ENCODE data around the gene FANCC.

Gene FANCC

GRCh38 chr9:95157481-95158151, 159.9 kb downstream of the FANCC start:
- H3K27ac ChIP-seq: no peak overlapping the region

GRCh38 chr9:95156074-95156473, 161.4 kb downstream of the FANCC start:
- no peak for DNase-seq (ENCODE audit: low spot score)
- ChIA-PET CTCF (interaction anchor here (0.6 to 0.7 kb wide), 3 partner anchors 54 to 1277 kb away, joined by 3 to 6 read pairs (median 5); no protein-coding TSS in a partner anchor), POLR2A (ENCODE audit: low non-redundant PET) (no interaction called here)
- H3K27ac ChIP-seq: no peak overlapping the region
- no peak for TF ChIP-seq CTCF (conservative IDR thresholded peaks at IDR 0.05; ENCODE audit: low read depth)

More at GRCh38 chr9:95157481-95158151, 159.9 kb downstream of the FANCC start:
- ChIA-PET CTCF (interaction anchor here (0.6 to 0.9 kb wide), 4 partner anchors 10 to 1284 kb away, joined by 3 to 6 read pairs (median 4); no protein-coding TSS in a partner anchor), POLR2A (ENCODE audit: low non-redundant PET) (no interaction called here)
- DNase-seq (ENCODE audit: low spot score): no peak
- TF ChIP-seq CTCF (conservative IDR thresholded peaks at IDR 0.05; ENCODE audit: low read depth): no peak

- no peak for TF ChIP-seq CTCF (conservative IDR thresholded peaks at IDR 0.05; ENCODE audit: low read depth)
- CTCF ChIA-PET: interaction anchor here (0.6 to 0.7 kb wide), 3 partner anchors 53 to 1013 kb away, joined by 4 to 6 read pairs (median 5); no protein-coding TSS in a partner anchor
- H3K27ac ChIP-seq: no peak overlapping the region
- DNase-seq (ENCODE audit: low spot score): no peak
- POLR2A ChIA-PET (ENCODE audit: low non-redundant PET): no interaction called here
Measured at GRCh38 chr9:95155220-95155619, 162.3 kb downstream of the FANCC start.

- POLR2A ChIA-PET (ENCODE audit: low non-redundant PET): no interaction called here
- TF ChIP-seq CTCF (conservative IDR thresholded peaks at IDR 0.05; ENCODE audit: low read depth): no peak
- no peak for DNase-seq (ENCODE audit: low spot score)
Measured at GRCh38 chr9:95150903-95151302, 166.6 kb downstream of the FANCC start.

GRCh38 chr9:95148208-95148520, 169.3 kb downstream of the FANCC start:
- CTCF ChIA-PET: interaction anchor here (0.7 kb wide), 1 partner anchor 31 kb away, joined by 4 read pairs; no protein-coding TSS in a partner anchor

More at GRCh38 chr9:95150903-95151302, 166.6 kb downstream of the FANCC start:
- CTCF ChIA-PET: interaction anchor here (1.0 kb wide), 1 partner anchor 19 kb away, joined by 3 read pairs; no protein-coding TSS in a partner anchor
- no peak overlapping the region for H3K27ac ChIP-seq

More at GRCh38 chr9:95148208-95148520, 169.3 kb downstream of the FANCC start:
- TF ChIP-seq CTCF (conservative IDR thresholded peaks at IDR 0.05; ENCODE audit: low read depth): no peak
- POLR2A ChIA-PET (ENCODE audit: low non-redundant PET): no interaction called here
- DNase-seq (ENCODE audit: low spot score): no peak
- H3K27ac ChIP-seq: no peak overlapping the region

All from RWPE1 (cell line).